Astrocyte (in vitro differentiated cells and primary cell): ENCODE measurements around the gene COPS7A.

Experiments used
- EZH2 ChIP-seq: IDR thresholded peaks from 2 replicates; pipeline ENCODE4 v1.6.1; 2012; ENCODE audit warnings: mild to moderate bottlenecking, low read length, inconsistent platforms; ENCODE audit not compliant: insufficient read depth
- TF ChIP-seq, protein P1 (sequence below): IDR thresholded peaks from 2 replicates; pipeline ENCODE4 v1.5.1; 2011; ENCODE audit warnings: low read depth, mild to moderate bottlenecking, inconsistent platforms, low read length, moderate library complexity; ENCODE audit not compliant: insufficient read depth

- TF ChIP-seq, protein P1, sequence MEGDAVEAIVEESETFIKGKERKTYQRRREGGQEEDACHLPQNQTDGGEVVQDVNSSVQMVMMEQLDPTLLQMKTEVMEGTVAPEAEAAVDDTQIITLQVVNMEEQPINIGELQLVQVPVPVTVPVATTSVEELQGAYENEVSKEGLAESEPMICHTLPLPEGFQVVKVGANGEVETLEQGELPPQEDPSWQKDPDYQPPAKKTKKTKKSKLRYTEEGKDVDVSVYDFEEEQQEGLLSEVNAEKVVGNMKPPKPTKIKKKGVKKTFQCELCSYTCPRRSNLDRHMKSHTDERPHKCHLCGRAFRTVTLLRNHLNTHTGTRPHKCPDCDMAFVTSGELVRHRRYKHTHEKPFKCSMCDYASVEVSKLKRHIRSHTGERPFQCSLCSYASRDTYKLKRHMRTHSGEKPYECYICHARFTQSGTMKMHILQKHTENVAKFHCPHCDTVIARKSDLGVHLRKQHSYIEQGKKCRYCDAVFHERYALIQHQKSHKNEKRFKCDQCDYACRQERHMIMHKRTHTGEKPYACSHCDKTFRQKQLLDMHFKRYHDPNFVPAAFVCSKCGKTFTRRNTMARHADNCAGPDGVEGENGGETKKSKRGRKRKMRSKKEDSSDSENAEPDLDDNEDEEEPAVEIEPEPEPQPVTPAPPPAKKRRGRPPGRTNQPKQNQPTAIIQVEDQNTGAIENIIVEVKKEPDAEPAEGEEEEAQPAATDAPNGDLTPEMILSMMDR = no peak
- no peak for TF ChIP-seq EZH2
These were observed 54.3 kb downstream of the COPS7A start for GRCh38 chr12:6778217-6778573.
